ENCODE data around the gene PTPRU.

The PTPRU gene

DNA sequence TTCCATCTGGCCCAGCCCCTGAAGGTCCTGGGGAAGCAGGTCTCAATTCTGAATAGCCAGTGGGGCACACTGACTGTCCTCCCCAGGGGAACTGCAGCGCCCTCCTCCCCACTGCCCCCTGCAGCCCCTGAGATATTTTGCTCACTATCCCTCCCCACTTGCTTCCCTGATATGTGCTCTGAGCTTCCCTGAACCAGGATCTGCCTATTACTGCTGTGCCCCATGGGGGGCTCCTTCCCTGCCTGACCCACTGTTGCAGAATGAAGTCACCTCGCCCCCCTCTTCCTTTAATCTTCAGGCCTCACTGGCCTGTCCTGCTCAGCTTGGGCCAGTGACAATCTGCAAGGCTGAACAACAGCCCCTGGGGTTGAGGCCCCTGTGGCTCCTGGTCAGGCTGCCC lies 89.8 kb downstream of the PTPRU start:
- H3K4me2 ChIP-seq: no peak overlapping the region
- no peak for TF ChIP-seq Cebpa-rat (IDR thresholded peaks at IDR 0.05)
- H3K9ac ChIP-seq: no peak overlapping the region
- no peaks in the 10 kb centered on the region for H3K9me3 ChIP-seq
- no peak overlapping the region for H3K27ac ChIP-seq
- peaks cover 6% of the 10 kb centered on the region; the same call in 1 of the 2 replicates for H3K4me1 ChIP-seq
- no peak overlapping the region for H3K4me3 ChIP-seq
- H3K36me3 ChIP-seq: no peaks in the 10 kb centered on the region
- H4K20me1 ChIP-seq: no peaks in the 10 kb centered on the region
- no peaks in the 10 kb centered on the region for H3K27me3 ChIP-seq

DNA sequence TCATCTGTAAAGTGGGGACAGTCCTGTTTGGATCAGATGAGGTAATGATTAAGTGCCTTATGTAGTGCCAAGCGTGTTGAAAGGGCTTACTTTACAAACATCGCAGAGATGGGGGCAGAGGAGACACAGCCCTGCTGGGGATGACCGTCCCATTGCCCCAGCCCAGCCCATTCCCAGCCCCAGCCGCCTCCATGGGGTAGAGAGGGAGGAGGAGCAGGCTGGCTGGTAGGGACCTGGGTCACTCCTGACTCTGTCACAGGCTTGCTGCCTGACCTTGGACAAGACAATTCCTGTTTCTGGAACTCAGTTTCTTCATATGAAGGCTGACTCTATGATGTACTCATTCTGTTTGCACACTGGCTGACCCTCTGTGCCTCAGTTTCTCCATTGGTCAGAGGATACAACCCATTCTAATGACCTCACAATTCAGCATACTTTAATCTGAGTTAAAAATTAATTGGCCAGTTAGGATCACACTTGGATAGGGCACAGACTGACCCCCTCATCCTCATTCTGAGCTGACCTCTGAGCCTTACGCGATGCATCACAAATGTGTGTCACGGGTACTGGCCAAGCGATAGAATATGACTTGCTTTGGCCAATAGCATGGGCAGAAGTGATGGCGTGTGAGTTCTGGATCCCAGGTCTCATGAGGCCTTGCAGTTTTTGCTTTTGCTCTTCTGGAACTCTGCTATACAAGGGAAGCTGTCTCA lies 91.1 kb downstream of the PTPRU start:
- no peaks in the 10 kb centered on the region for H3K27me3 ChIP-seq
- no peak overlapping the region for H3K4me2 ChIP-seq
- no peak for TF ChIP-seq Cebpa-rat (IDR thresholded peaks at IDR 0.05)
- H3K4me1 ChIP-seq: peaks cover 6% of the 10 kb centered on the region; the same call in 1 of the 2 replicates
- no peak overlapping the region for H3K27ac ChIP-seq
- no peaks in the 10 kb centered on the region for H3K36me3 ChIP-seq
- H3K4me3 ChIP-seq: no peak overlapping the region
- H3K9ac ChIP-seq: no peak overlapping the region
- no peaks in the 10 kb centered on the region for H4K20me1 ChIP-seq
- no peaks in the 10 kb centered on the region for H3K9me3 ChIP-seq

DNA sequence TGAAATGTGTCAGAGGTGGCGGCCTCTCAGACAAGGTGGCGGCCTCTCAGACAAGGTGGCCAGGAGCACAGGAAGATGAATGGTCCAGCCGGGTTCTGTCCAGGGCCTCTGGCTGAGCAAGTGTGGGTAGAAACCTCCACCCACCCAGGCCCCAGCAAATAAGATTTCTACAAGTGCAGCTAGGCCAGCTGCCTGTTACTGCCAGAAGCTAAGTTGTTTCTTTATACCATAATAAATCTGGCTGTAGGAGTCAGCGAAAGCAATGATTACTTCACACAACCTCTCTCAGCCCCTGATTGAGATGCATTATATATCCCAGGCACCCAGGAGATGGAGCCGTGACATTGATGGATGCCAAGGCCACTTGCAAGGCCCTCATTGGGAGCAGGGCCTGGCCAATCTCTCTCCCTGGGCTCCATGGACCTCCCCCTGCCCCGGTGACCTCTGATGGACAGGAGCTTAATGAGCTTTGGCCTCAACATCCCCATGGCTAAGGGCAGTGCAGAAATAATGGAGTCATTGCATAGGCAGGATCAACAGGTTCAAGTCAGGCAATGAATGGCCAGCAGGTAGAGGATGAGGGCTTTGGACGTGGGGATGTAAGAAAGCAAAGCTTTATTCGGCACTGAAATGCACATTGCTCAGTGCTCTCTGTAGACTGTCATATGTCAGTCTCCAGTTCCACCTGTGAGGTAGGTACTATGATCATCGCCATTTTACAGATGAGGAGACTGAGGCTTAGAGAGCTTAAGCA lies 92.9 kb downstream of the PTPRU start:
- Histone ChIP-seq H3K4me1 (peaks cover 6% of the 10 kb centered on the region; the same call in 1 of the 2 replicates), H3K4me2 (no peak overlapping the region), H3K4me3 (no peak overlapping the region), H3K27ac (no peak overlapping the region), H3K36me3 (no peaks in the 10 kb centered on the region), H4K20me1 (no peaks in the 10 kb centered on the region), H3K27me3 (no peaks in the 10 kb centered on the region), H3K9ac (no peak overlapping the region), H3K9me3 (no peaks in the 10 kb centered on the region)
- no peak for TF ChIP-seq Cebpa-rat (IDR thresholded peaks at IDR 0.05)

DNA sequence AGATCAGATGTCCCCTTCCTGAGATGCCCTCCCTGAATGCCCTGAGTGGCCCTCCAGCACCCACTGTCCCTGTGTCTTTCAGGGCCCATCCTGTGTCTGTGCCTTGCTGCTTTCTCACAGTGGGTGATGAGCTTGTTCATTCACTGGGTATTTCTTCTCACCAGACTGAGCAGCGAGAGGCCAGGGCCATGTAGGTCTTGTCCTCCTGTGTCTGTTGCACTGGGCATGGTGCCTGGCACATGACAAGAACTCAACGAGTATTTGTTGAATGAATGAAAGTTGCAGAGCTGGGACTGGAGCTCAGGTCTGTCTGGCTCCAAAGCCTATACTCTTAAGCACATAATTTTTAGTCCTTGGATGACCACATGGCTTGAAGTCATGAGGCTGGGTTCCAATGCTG lies 93.8 kb downstream of the PTPRU start:
- H3K27ac ChIP-seq: no peak overlapping the region
- H3K4me1 ChIP-seq: peaks cover 6% of the 10 kb centered on the region; the same call in 1 of the 2 replicates
- no peak overlapping the region for H3K9ac ChIP-seq
- H3K4me3 ChIP-seq: no peak overlapping the region
- H3K4me2 ChIP-seq: no peak overlapping the region
- no peaks in the 10 kb centered on the region for H4K20me1 ChIP-seq
- no peaks in the 10 kb centered on the region for H3K27me3 ChIP-seq
- TF ChIP-seq Cebpa-rat (IDR thresholded peaks at IDR 0.05): no peak
- H3K36me3 ChIP-seq: no peaks in the 10 kb centered on the region
- H3K9me3 ChIP-seq: no peaks in the 10 kb centered on the region

DNA sequence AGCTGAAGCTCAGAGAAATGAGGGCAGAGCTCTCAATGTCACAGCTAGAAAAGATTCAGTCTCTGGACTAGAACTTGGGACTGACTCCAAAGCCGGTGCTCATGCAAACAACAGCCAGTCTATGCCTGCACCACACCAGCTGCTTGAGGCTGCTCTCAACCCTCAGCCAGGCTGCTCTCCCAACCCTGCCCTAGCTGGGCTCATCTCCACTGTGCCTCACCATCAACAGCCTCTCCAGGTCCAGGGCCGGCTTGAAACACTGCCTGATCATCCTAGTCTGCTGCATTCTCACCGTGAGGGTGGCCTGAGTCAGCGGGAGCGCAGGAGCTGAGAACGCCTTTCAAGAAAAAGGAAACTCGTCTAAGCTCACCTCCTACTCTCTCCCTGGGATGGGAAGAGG lies 94.5 kb downstream of the PTPRU start:
- TF ChIP-seq Cebpa-rat (IDR thresholded peaks at IDR 0.05): no peak
- Histone ChIP-seq H3K4me3 (no peak overlapping the region), H3K27me3 (no peaks in the 10 kb centered on the region)

DNA sequence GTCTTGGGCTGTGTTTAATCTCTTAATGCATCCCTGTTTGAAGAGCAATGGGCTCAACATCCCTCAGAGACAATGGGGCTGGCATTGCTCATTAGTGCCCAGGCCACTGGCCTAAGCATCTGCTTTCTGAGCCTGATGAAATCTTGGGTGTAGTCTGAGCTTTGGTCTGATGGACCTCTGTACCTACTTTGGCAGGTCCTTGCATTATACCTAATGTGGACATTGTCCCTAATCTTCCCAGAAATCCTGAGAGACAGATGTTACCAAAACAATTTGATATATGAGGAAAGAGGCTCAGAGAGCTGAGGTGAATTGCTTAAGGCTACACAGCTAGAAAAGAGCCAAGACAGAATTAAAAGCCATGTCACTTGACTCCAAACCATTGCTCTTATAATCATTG lies 95.0 kb downstream of the PTPRU start:
- Histone ChIP-seq H3K27ac (no peak overlapping the region), H3K4me2 (no peak overlapping the region), H3K9ac (no peak overlapping the region), H4K20me1 (no peaks in the 10 kb centered on the region), H3K27me3 (no peaks in the 10 kb centered on the region), H3K4me3 (no peak overlapping the region), H3K9me3 (no peaks in the 10 kb centered on the region), H3K4me1 (no peaks in the 10 kb centered on the region), H3K36me3 (no peaks in the 10 kb centered on the region)
- TF ChIP-seq Cebpa-rat (IDR thresholded peaks at IDR 0.05): no peak

More for the DNA sequence above, 94.5 kb downstream of the PTPRU start:
- H3K9me3 ChIP-seq: no peaks in the 10 kb centered on the region
- no peak overlapping the region for H3K4me2 ChIP-seq
- no peak overlapping the region for H3K27ac ChIP-seq
- H3K4me1 ChIP-seq: no peaks in the 10 kb centered on the region
- H3K9ac ChIP-seq: no peak overlapping the region
- H4K20me1 ChIP-seq: no peaks in the 10 kb centered on the region
- no peaks in the 10 kb centered on the region for H3K36me3 ChIP-seq

DNA sequence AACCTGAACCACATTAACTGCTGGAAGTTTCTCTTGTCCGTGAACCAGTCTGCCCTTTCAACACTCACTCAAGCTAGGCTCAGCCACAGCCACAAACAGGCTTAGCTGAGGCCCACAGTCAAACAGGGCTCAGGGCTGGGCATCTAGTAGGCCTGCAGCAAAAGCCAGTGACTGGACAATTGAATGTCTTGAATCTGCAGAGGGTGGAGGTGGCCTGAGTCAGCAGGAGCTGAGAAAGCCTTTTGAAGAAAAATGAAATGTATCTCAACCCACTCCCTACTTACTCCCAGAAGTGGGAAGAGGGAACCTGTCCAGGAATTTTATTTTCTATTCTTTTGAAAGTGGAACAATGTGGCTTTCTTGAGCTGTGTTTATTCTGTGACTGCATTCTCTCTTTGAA lies 95.4 kb downstream of the PTPRU start:
- TF ChIP-seq Cebpa-rat (IDR thresholded peaks at IDR 0.05): no peak
- Histone ChIP-seq H3K4me1 (no peaks in the 10 kb centered on the region), H3K4me2 (no peak overlapping the region), H3K36me3 (no peaks in the 10 kb centered on the region), H3K9ac (no peak overlapping the region), H3K4me3 (no peak overlapping the region), H3K27ac (no peak overlapping the region), H3K27me3 (no peaks in the 10 kb centered on the region), H4K20me1 (no peaks in the 10 kb centered on the region), H3K9me3 (no peaks in the 10 kb centered on the region)

DNA sequence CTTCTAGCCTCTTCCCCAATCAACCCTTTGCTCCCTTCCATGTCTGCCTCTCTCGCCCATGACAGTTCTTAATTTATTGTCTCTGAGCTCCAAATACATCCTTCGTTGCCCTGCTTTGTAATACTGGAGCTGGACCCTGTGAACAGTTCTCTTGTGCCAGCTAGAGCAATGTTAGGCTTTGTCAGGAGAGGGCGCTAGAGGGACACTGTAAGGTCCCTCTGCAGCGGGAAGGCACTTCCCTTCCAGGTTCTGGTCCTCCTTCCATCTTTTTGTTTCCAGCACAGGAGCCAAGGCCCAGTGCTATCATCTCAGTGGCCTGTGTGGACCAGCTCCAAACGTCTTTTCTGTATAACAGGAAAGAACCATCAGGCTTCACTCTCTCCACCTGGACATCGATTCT lies 95.9 kb downstream of the PTPRU start:
- Histone ChIP-seq H3K36me3 (no peaks in the 10 kb centered on the region), H3K4me2 (no peak overlapping the region), H3K9ac (no peak overlapping the region), H3K4me3 (no peak overlapping the region), H3K4me1 (no peaks in the 10 kb centered on the region), H3K27me3 (no peaks in the 10 kb centered on the region), H3K9me3 (no peaks in the 10 kb centered on the region), H4K20me1 (no peaks in the 10 kb centered on the region), H3K27ac (no peak overlapping the region)
- TF ChIP-seq Cebpa-rat (IDR thresholded peaks at IDR 0.05): no peak

DNA sequence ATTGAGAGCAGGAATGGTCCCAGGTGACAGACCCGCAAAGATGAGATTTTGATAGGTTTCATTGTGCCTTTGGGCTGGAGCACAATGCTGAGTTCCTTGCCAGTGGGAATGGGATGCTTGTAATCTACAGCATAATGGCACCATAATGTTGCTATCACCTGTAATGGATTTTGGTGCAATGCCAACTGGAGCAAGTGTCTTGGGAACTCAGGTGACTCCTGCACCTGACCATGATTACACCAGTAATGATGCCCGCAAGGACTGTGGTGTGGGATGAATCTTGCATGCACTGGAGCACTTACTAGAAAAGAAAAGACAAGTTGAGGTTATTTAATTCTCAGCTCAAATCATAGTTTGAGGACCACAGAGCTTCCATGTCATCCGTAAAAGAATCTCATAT lies 96.7 kb downstream of the PTPRU start:
- no peak overlapping the region for H3K4me3 ChIP-seq
- no peaks in the 10 kb centered on the region for H3K4me1 ChIP-seq
- no peaks in the 10 kb centered on the region for H3K9me3 ChIP-seq
- no peak for TF ChIP-seq Cebpa-rat (IDR thresholded peaks at IDR 0.05)
- H3K27ac ChIP-seq: no peak overlapping the region
- no peak overlapping the region for H3K4me2 ChIP-seq
- no peaks in the 10 kb centered on the region for H3K36me3 ChIP-seq
- no peak overlapping the region for H3K9ac ChIP-seq
- H3K27me3 ChIP-seq: no peaks in the 10 kb centered on the region
- H4K20me1 ChIP-seq: no peaks in the 10 kb centered on the region

DNA sequence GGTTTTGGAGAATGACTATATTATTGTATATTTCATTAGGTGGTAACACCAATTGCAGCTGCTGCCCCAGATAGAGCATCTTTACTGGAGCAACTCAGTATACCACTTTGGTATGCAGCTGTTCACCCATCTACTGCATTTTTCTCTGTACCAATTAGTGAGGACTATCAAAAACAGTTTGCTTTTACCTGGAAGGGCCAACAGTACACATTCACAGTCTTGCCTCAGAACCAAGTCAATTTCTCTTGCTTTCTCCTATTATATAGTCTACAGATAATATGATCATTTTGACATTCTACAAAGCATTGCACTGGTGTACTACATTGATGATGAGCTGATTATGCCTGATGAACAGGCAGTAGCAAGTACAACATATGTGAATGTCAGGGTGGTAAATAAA lies 99.3 kb downstream of the PTPRU start:
- TF ChIP-seq Cebpa-rat (IDR thresholded peaks at IDR 0.05): no peak
- no peaks in the 10 kb centered on the region for H3K9me3 ChIP-seq

More for the DNA sequence above, 99.3 kb downstream of the PTPRU start:
- Histone ChIP-seq H3K27ac (no peak overlapping the region), H3K4me3 (no peak overlapping the region), H3K4me2 (no peak overlapping the region), H3K36me3 (no peaks in the 10 kb centered on the region), H3K4me1 (no peaks in the 10 kb centered on the region), H3K9ac (no peak overlapping the region), H3K27me3 (no peaks in the 10 kb centered on the region), H4K20me1 (no peaks in the 10 kb centered on the region)

Measured in BLaER1 (cell line).